HL-60 (cell line): ENCODE data around the gene TLCD3A.

Experiments used
- DNase-seq, 2 experiments: peaks; one replicate each; pipeline ENCODE4 v3.0.0-alpha.2; 2010 to 2020; ENCODE audit warnings: low read depth in 1 of 2, low spot score in 1 of 2
- H3K27ac ChIP-seq: fragments of 250-450 bp; sonication (Bioruptor Pico); replicated peaks from 2 replicates; pipeline ENCODE4 v1.5.1; 2020; ENCODE audit warnings: mild to moderate bottlenecking, moderate library complexity
- H3K27me3 ChIP-seq: fragments of 250-450 bp; sonication (Bioruptor Pico); 2 replicates; pipeline ENCODE4 v1.5.1; 2021; ENCODE audit warnings: mild to moderate bottlenecking, moderate library complexity; ENCODE audit not compliant: insufficient read depth, poor library complexity, severe bottlenecking
- H3K4me3 ChIP-seq: replicated peaks from 2 replicates; pipeline ENCODE4 v1.5.1; 2011; ENCODE audit warnings: mild to moderate bottlenecking, control low read depth, low read length; ENCODE audit not compliant: insufficient read depth
- GABPA ChIP-seq: IDR thresholded peaks from 2 replicates; pipeline ENCODE4 v1.6.1; 2012; ENCODE audit warnings: low read depth
- POLR2AphosphoS5 ChIP-seq: IDR thresholded peaks from 2 replicates; pipeline ENCODE4 v1.6.1; 2012; ENCODE audit warnings: low read depth
- SPI1 ChIP-seq: IDR thresholded peaks from 2 replicates; pipeline ENCODE4 v1.6.1; 2012; ENCODE audit warnings: low read depth, mild to moderate bottlenecking, borderline replicate concordance
- TF ChIP-seq, protein P1 (sequence below): IDR thresholded peaks from 2 replicates; pipeline ENCODE4 v1.6.1; 2012; ENCODE audit warnings: low read depth; ENCODE audit not compliant: insufficient replicate concordance
- TF ChIP-seq, protein P2 (sequence below): IDR thresholded peaks from one replicate; pipeline ENCODE4 v1.5.1; 2011; ENCODE audit warnings: low read length, control low read depth, inconsistent platforms; ENCODE audit not compliant: insufficient read depth

The TLCD3A gene

DNA sequence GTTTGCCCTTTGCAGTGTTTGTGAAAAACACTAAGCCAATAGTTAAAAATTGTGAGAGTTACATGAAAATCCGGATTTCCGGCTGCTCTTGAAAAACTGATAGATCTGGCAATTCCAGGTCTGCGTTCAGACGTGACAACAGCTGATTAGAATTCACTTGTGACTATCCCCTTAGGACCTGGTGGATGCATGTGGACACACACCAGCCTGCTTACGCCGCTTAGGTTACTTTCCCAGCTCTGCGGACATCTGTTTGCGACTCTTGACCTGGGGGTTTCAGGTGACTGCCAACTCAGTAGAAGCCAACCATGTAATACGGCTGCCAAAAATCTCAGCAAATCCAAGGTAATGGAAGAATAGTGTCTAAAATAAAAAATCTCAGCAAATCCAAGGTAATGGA lies 42.0 kb upstream of the TLCD3A start:
- DNase-seq = no peak
- H3K27me3 ChIP-seq = no peaks in the 10 kb centered on the region
- no peak for TF ChIP-seq SPI1
- H3K4me3 ChIP-seq = no peak overlapping the region
- no peak overlapping the region for H3K27ac ChIP-seq

DNA sequence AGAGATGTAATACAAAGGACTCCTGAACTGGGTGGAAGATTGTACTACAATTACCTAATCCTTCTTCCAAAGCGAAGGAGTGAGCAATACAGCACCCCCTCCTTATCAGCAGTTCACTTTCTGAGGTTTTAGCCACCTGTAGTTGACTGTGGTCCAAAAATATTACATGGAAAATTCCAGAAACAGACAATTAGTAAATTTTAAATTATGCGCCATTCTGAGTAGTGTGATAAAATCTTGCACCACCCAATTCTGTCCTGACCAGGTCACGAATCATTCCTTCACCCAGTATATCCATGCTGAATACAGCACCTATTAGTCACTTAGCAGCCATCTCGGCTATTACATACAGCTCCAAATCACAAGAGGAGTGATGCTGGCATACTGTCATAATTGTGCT lies 41.0 kb upstream of the TLCD3A start:
- H3K27ac ChIP-seq = no peak overlapping the region
- TF ChIP-seq POLR2AphosphoS5 = no peak
- TF ChIP-seq, protein P1, sequence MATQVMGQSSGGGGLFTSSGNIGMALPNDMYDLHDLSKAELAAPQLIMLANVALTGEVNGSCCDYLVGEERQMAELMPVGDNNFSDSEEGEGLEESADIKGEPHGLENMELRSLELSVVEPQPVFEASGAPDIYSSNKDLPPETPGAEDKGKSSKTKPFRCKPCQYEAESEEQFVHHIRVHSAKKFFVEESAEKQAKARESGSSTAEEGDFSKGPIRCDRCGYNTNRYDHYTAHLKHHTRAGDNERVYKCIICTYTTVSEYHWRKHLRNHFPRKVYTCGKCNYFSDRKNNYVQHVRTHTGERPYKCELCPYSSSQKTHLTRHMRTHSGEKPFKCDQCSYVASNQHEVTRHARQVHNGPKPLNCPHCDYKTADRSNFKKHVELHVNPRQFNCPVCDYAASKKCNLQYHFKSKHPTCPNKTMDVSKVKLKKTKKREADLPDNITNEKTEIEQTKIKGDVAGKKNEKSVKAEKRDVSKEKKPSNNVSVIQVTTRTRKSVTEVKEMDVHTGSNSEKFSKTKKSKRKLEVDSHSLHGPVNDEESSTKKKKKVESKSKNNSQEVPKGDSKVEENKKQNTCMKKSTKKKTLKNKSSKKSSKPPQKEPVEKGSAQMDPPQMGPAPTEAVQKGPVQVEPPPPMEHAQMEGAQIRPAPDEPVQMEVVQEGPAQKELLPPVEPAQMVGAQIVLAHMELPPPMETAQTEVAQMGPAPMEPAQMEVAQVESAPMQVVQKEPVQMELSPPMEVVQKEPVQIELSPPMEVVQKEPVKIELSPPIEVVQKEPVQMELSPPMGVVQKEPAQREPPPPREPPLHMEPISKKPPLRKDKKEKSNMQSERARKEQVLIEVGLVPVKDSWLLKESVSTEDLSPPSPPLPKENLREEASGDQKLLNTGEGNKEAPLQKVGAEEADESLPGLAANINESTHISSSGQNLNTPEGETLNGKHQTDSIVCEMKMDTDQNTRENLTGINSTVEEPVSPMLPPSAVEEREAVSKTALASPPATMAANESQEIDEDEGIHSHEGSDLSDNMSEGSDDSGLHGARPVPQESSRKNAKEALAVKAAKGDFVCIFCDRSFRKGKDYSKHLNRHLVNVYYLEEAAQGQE = no peak
- TF ChIP-seq, protein P2, sequence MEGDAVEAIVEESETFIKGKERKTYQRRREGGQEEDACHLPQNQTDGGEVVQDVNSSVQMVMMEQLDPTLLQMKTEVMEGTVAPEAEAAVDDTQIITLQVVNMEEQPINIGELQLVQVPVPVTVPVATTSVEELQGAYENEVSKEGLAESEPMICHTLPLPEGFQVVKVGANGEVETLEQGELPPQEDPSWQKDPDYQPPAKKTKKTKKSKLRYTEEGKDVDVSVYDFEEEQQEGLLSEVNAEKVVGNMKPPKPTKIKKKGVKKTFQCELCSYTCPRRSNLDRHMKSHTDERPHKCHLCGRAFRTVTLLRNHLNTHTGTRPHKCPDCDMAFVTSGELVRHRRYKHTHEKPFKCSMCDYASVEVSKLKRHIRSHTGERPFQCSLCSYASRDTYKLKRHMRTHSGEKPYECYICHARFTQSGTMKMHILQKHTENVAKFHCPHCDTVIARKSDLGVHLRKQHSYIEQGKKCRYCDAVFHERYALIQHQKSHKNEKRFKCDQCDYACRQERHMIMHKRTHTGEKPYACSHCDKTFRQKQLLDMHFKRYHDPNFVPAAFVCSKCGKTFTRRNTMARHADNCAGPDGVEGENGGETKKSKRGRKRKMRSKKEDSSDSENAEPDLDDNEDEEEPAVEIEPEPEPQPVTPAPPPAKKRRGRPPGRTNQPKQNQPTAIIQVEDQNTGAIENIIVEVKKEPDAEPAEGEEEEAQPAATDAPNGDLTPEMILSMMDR = no peak

DNA sequence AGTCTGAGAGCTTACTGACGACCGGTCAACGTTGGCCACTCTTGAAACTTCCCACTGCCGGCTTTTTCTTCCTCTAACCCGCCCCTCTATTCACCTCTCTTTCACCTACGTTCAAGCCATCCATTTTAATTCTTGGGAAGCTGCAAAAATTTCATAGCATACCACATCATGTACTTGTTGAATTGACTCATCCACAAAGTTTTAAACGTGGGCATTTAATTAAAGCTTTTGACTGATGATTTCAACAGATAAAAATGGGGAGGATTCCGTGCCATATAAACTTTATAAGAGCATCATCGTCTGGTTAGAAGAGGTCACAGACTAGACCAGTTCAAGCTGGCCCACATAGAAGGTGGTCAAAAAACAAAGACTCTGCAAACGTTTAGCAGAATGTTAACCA lies 40.3 kb upstream of the TLCD3A start:
- TF ChIP-seq SPI1 (no peak), GABPA (no peak), POLR2AphosphoS5 (no peak)
- TF ChIP-seq, protein P1 = no peak
- TF ChIP-seq, protein P2 = no peak
- no peak overlapping the region for H3K27ac ChIP-seq
- H3K4me3 ChIP-seq = no peak overlapping the region
- H3K27me3 ChIP-seq = no peaks in the 10 kb centered on the region
- DNase-seq = no peak

More for the DNA sequence above, 41.0 kb upstream of the TLCD3A start:
- Histone ChIP-seq H3K27me3 (no peaks in the 10 kb centered on the region), H3K4me3 (no peak overlapping the region)
- no peak for DNase-seq

DNA sequence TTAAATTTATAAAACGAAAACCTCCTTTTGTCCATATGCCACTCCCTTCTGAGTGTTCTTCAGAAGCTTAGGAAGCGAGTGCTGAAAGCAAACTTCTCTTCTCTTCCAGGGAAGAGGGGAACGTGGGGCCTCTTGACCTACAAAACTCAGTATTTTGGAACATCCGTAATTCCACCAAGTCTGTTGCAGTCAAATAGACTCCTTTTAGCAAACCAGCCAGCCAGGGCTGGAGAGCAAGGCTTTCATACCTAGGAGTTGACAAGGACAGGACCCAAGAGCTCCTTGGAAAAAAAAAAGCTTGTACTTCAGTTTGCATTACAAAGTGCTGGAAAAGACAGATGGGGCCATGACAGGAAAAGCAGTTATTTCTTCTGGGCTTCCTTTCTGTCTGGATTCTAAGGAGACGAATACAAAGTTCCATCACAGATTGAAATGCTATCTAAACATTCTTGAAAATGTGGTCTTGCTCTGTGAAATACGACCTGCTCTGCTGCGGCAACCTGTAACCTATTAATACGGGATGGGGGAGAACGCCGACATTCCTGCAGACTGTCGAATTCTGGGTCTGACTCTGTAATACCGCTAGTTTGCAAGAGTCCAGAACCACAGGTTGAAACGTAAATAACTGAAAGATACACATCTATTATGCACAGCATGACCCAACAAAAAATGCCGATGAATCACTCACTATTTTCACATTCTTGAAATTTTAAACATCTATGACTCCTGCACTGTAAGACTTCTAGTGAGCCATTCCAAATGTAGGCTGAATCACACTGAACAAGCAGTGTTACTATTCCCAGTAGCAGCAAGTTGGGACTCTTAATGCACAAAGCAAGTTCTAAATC lies 38.4 kb upstream of the TLCD3A start:
- Histone ChIP-seq H3K27me3 (no peaks in the 10 kb centered on the region), H3K27ac (no peak overlapping the region), H3K4me3 (no peak overlapping the region)
- DNase-seq = no peak
- TF ChIP-seq POLR2AphosphoS5 (no peak), SPI1 (no peak), GABPA (no peak)
- TF ChIP-seq, protein P1 = no peak
- TF ChIP-seq, protein P2 = no peak
